Glutamatergic neuron (in vitro differentiated cells): ENCODE data around the gene IGSF9. TPM values are rescaled to one million over a fixed set of nuclear protein-coding genes. Genes with fewer than 3 reads are reported as not detected.

Experiments used
- DNase-seq: peaks from one replicate; pipeline ENCODE4 v3.0.0; 2022
- H3K27ac Mint-ChIP-seq: one replicate; pipeline ENCODE4 v1.8.0; 2020; ENCODE audit warnings: mild to moderate bottlenecking, mixed read lengths, inconsistent platforms; ENCODE audit not compliant: unreplicated experiment
- H3K27me3 Mint-ChIP-seq: one replicate; pipeline ENCODE4 v1.8.0; 2020; ENCODE audit warnings: mild to moderate bottlenecking, moderate library complexity, mixed read lengths, inconsistent platforms; ENCODE audit not compliant: unreplicated experiment
- H3K36me3 Mint-ChIP-seq: one replicate; pipeline ENCODE4 v1.8.0; 2020; ENCODE audit warnings: mild to moderate bottlenecking, mixed read lengths, inconsistent platforms; ENCODE audit not compliant: unreplicated experiment
- H3K4me1 Mint-ChIP-seq: one replicate; pipeline ENCODE4 v1.8.0; 2020; ENCODE audit warnings: mild to moderate bottlenecking, low read depth, mixed read lengths, inconsistent platforms; ENCODE audit not compliant: unreplicated experiment
- H3K4me3 Mint-ChIP-seq: one replicate; pipeline ENCODE4 v1.8.0; 2020; ENCODE audit warnings: mild to moderate bottlenecking, mixed read lengths, inconsistent platforms; ENCODE audit not compliant: unreplicated experiment
- H3K9me3 Mint-ChIP-seq: one replicate; pipeline ENCODE4 v1.8.0; 2020; ENCODE audit warnings: mild to moderate bottlenecking, moderate library complexity, mixed read lengths, inconsistent platforms; ENCODE audit not compliant: unreplicated experiment
- total RNA-seq: library from RNA; stranded (reverse); fragmentation: NEBNext Ultra II Directional; extraction: Animal tissue kit (Norgen Biotek cat#: 25700); gene quantifications from one replicate; pipeline ENCODE4 v1.2.1, GENCODE V29; 2021; ENCODE audit not compliant: unreplicated experiment
- TF ChIP-seq, protein P1 (sequence below): fragments of 200-600 bp; sonication (generic); IDR thresholded peaks from one replicate; pipeline ENCODE4 v1.5.0; 2021; ENCODE audit not compliant: partially characterized antibody, unreplicated experiment

The IGSF9 gene
- total RNA-seq, 1 donor from 2014 or later: 23.4 TPM

DNA sequence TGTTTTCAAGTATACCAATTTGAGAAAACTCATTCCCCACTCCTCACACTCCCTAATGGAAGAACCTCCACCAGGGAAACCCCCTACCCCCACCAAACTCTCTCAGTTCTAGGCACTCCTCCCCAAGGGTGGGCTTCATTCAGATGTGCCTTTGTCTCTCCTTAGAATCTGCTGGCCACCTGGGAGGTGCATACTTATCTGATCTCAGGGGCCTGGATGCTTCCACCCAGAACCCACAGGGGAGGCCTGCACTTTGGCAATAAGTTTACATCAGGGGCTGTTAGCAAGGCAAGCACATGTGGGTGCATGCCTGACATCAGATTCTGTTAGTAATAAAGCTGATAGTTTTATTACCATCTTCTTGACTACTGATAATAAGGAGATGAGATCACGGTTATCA is 41.1 kb upstream of the IGSF9 start:
- peaks cover 6% of the 10 kb centered on the region for H3K9me3 Mint-ChIP-seq
- H3K36me3 Mint-ChIP-seq: peaks cover 8% of the 10 kb centered on the region
- TF ChIP-seq, protein P1, sequence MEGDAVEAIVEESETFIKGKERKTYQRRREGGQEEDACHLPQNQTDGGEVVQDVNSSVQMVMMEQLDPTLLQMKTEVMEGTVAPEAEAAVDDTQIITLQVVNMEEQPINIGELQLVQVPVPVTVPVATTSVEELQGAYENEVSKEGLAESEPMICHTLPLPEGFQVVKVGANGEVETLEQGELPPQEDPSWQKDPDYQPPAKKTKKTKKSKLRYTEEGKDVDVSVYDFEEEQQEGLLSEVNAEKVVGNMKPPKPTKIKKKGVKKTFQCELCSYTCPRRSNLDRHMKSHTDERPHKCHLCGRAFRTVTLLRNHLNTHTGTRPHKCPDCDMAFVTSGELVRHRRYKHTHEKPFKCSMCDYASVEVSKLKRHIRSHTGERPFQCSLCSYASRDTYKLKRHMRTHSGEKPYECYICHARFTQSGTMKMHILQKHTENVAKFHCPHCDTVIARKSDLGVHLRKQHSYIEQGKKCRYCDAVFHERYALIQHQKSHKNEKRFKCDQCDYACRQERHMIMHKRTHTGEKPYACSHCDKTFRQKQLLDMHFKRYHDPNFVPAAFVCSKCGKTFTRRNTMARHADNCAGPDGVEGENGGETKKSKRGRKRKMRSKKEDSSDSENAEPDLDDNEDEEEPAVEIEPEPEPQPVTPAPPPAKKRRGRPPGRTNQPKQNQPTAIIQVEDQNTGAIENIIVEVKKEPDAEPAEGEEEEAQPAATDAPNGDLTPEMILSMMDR: no peak
- no peaks in the 10 kb centered on the region for H3K27me3 Mint-ChIP-seq
- H3K4me1 Mint-ChIP-seq: peaks cover 6% of the 10 kb centered on the region
- DNase-seq: no peak
- H3K27ac Mint-ChIP-seq: no peak overlapping the region
- no peak overlapping the region for H3K4me3 Mint-ChIP-seq

DNA sequence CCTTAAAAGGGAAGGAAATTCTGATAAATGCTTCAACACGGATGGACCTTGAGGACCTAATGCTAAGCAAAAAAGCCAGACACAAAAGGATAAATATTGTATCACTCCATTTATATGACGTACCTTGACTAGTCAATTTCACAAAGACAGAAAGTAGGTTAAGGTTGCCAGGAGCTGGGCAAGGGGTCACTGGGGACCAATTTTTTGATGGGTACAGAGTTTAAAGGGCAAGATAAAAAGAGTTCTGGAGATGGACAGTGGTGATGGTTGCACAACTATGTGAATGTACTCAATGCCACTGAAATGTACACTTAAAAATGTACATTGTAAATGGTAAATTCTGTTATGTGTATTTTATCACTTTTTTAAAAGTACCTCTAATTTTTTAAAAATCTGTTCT is 40.7 kb upstream of the IGSF9 start:
- TF ChIP-seq, protein P1: no peak
- no peak for DNase-seq
- Mint-ChIP-seq H3K9me3 (peaks cover 6% of the 10 kb centered on the region), H3K4me3 (no peak overlapping the region), H3K27me3 (no peaks in the 10 kb centered on the region), H3K4me1 (peaks cover 6% of the 10 kb centered on the region), H3K27ac (no peak overlapping the region), H3K36me3 (peaks cover 8% of the 10 kb centered on the region)

DNA sequence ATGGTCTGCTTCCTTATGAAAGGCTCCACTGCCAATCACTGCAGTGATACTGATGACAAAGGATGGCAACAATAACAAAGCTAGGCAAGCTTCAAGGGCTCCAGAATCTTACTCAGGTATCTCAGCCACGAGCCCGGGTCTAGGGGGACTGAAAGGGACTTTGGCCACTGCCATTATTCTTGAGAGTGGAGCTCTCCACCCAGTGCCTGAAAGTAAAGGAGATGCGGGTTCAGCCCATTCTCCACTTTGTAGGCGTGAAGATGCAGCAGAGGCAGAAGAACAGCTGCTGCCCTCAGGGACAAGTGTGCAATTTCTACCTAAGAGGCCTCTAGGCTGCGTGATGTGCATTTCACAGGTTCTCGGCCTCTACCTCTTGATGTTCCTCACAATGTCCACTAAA is 40.1 kb upstream of the IGSF9 start:
- Mint-ChIP-seq H3K36me3 (peaks cover 8% of the 10 kb centered on the region), H3K9me3 (peaks cover 6% of the 10 kb centered on the region), H3K27ac (no peak overlapping the region), H3K27me3 (peaks cover 2% of the 10 kb centered on the region), H3K4me3 (no peak overlapping the region), H3K4me1 (peaks cover 6% of the 10 kb centered on the region)
- no peak for DNase-seq
- TF ChIP-seq, protein P1: no peak

DNA sequence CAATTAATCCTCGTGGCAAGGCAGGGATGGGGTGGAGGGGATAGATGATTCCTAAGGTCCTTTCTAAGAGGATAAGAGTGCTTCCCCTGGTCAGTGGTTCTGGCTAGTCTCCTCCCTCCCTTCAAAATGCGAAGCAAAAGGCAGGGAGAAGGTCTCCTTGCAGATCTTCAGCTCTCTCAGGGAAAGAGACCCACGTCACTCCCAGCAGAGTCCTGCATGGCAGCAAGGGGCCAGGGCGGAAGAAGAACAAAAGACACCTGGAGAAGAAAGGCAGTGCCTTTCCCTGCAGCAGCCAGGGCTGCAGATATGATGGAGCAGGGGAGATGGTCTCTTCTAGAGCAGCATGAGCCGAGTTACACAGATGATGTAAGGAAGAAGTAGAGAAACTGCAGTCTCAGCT is 38.3 kb upstream of the IGSF9 start:
- TF ChIP-seq, protein P1: no peak
- H3K4me1 Mint-ChIP-seq: peaks cover 6% of the 10 kb centered on the region
- H3K27ac Mint-ChIP-seq: no peak overlapping the region
- H3K4me3 Mint-ChIP-seq: no peak overlapping the region
- peaks cover 8% of the 10 kb centered on the region for H3K9me3 Mint-ChIP-seq
- no peak for DNase-seq
- peaks cover 13% of the 10 kb centered on the region for H3K36me3 Mint-ChIP-seq
- peaks cover 2% of the 10 kb centered on the region for H3K27me3 Mint-ChIP-seq

DNA sequence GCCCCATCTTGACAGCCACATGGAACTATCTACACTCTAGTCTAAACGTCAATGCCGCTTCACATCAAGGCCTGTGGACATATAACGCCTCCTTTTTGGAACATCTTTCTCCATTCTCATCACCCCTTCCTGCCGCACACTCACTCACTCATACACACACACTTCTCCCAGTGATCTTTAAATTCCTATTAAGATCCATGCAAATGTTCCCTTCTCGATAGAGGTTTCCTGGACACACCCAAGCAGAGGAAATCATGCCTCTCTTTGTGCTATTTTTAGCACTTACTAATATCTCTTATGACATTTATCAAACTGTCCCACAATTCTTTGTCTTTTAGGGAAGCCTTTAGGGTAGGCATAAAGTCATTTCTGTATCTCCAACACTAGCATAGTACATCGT is 36.9 kb upstream of the IGSF9 start:
- peaks cover 13% of the 10 kb centered on the region for H3K36me3 Mint-ChIP-seq
- DNase-seq: no peak
- peaks cover 6% of the 10 kb centered on the region for H3K4me1 Mint-ChIP-seq
- H3K4me3 Mint-ChIP-seq: no peak overlapping the region
- no peak overlapping the region for H3K27ac Mint-ChIP-seq
- TF ChIP-seq, protein P1: no peak
- H3K9me3 Mint-ChIP-seq: peaks cover 8% of the 10 kb centered on the region
- peaks cover 2% of the 10 kb centered on the region for H3K27me3 Mint-ChIP-seq
